HEK293 (cell line): ENCODE data around the gene PLA2G4A.

Experiments
- CTCF ChIA-PET: fragments of 350-600 bp; formaldehyde crosslinking; extraction: SDS; loops from one replicate; lab custom pipeline; 2021; ENCODE audit warnings: antibody characterized with exemption; lab: Yijun Ruan, JAX
- POLR2A ChIA-PET: fragments of 300-600 bp; formaldehyde crosslinking; extraction: SDS; loops from one replicate; lab custom pipeline; 2020; ENCODE audit warnings: antibody characterized with exemption, inconsistent platforms; lab: Yijun Ruan, JAX
- H3K27ac ChIP-seq: fragments of 200-500 bp; sonication (Bioruptor generic); 2 replicates; pipeline ENCODE4 v1.5.1; 2014; ENCODE audit warnings: low read depth, low read length, control low read depth, inconsistent platforms; ENCODE audit errors: extremely low read depth
- H3K36me3 ChIP-seq, 2 experiments: fragments of 200-500 bp in 1 of 2; sonication (Bioruptor generic) in 1 of 2; 1 replicate in 1 of 2; 2 replicates in 1 of 2; pipeline ENCODE4 v1.5.1; 2014 to 2017; ENCODE audit warnings: inconsistent platforms in 2 of 2, low read length in 2 of 2; ENCODE audit not compliant: control insufficient read depth in 2 of 2, insufficient read depth in 1 of 2
- H3K4me1 ChIP-seq: fragments of 200-500 bp; sonication (Bioruptor generic); 2 replicates; pipeline ENCODE4 v1.5.1; 2014; ENCODE audit warnings: mild to moderate bottlenecking, low read length, inconsistent platforms; ENCODE audit not compliant: control insufficient read depth, insufficient read depth
- H3K4me3 ChIP-seq: 2 replicates; pipeline ENCODE4 v1.5.1; 2011; ENCODE audit warnings: low read depth, mild to moderate bottlenecking, control low read depth, low read length, moderate library complexity
- H3K9me3 ChIP-seq: fragments of 200-500 bp; sonication (Bioruptor generic); 2 replicates; pipeline ENCODE4 v1.5.1; 2014; ENCODE audit warnings: low read depth, low read length, inconsistent platforms; ENCODE audit not compliant: control insufficient read depth, insufficient read depth
- GLI4 ChIP-seq: fragments of 450-650 bp; formaldehyde crosslinking; IDR thresholded peaks from 2 replicates; pipeline ENCODE4 v1.5.1; 2016; ENCODE audit warnings: missing biosample characterization, missing genetic modification characterization
- HOXA7 ChIP-seq: sonication (generic); formaldehyde crosslinking; IDR thresholded peaks from 2 replicates; pipeline ENCODE4 v1.8.1; 2022; ENCODE audit warnings: missing genetic modification reagents, borderline replicate concordance
- OSR2 ChIP-seq: fragments of 450-650 bp; formaldehyde crosslinking; IDR thresholded peaks from 2 replicates; pipeline ENCODE4 v1.5.1; 2016; ENCODE audit warnings: missing biosample characterization, missing genetic modification characterization
- PATZ1 ChIP-seq: fragments of 450-650 bp; formaldehyde crosslinking; IDR thresholded peaks from 2 replicates; pipeline ENCODE4 v1.5.1; 2016; ENCODE audit warnings: missing biosample characterization, missing genetic modification characterization
- PRDM6 ChIP-seq: fragments of 450-650 bp; formaldehyde crosslinking; IDR thresholded peaks from 2 replicates; pipeline ENCODE4 v1.5.1; 2017; ENCODE audit warnings: missing biosample characterization, missing genetic modification characterization
- SALL2 ChIP-seq: fragments of 450-650 bp; formaldehyde crosslinking; IDR thresholded peaks from 2 replicates; pipeline ENCODE4 v1.5.0; 2017; ENCODE audit warnings: missing biosample characterization, mild to moderate bottlenecking, missing genetic modification characterization, borderline replicate concordance
- YY1 ChIP-seq: fragments of 450-650 bp; formaldehyde crosslinking; IDR thresholded peaks from 2 replicates; pipeline ENCODE4 v1.5.1; 2018; ENCODE audit warnings: missing biosample characterization, missing genetic modification characterization
- ZBTB10 ChIP-seq: fragments of 450-650 bp; formaldehyde crosslinking; IDR thresholded peaks from 2 replicates; pipeline ENCODE4 v1.5.1; 2016; ENCODE audit warnings: missing biosample characterization, missing genetic modification characterization
- ZBTB17 ChIP-seq: fragments of 450-650 bp; formaldehyde crosslinking; IDR thresholded peaks from 2 replicates; pipeline ENCODE4 v1.5.1; 2016; ENCODE audit warnings: missing biosample characterization, missing genetic modification characterization
- ZBTB26 ChIP-seq: fragments of 450-650 bp; formaldehyde crosslinking; optimal IDR thresholded peaks from 2 replicates; pipeline ENCODE3; 2016; ENCODE audit warnings: missing biosample characterization, mild to moderate bottlenecking, missing genetic modification characterization
- ZBTB6 ChIP-seq: fragments of 450-650 bp; formaldehyde crosslinking; IDR thresholded peaks from 2 replicates; pipeline ENCODE4 v1.5.1; 2017; ENCODE audit warnings: missing biosample characterization, missing genetic modification characterization
- ZFP3 ChIP-seq: fragments of 450-650 bp; formaldehyde crosslinking; IDR thresholded peaks from 2 replicates; pipeline ENCODE4 v1.5.1; 2016; ENCODE audit warnings: low read depth, missing biosample characterization, missing genetic modification characterization
- ZFP41 ChIP-seq: fragments of 450-650 bp; formaldehyde crosslinking; IDR thresholded peaks from 2 replicates; pipeline ENCODE4 v1.5.1; 2016; ENCODE audit warnings: missing biosample characterization, missing genetic modification characterization, borderline replicate concordance
- ZNF140 ChIP-seq: fragments of 450-650 bp; formaldehyde crosslinking; IDR thresholded peaks from 2 replicates; pipeline ENCODE4 v1.5.1; 2016; ENCODE audit warnings: missing biosample characterization, missing genetic modification characterization
- ZNF184 ChIP-seq: fragments of 450-650 bp; IDR thresholded peaks from 2 replicates; pipeline ENCODE4 v1.5.1; 2018; ENCODE audit warnings: missing biosample characterization, mild to moderate bottlenecking, missing genetic modification characterization
- ZNF19 ChIP-seq: fragments of 450-650 bp; formaldehyde crosslinking; IDR thresholded peaks from 2 replicates; pipeline ENCODE4; 2016; ENCODE audit warnings: missing biosample characterization, missing genetic modification characterization, low read depth
- ZNF266 ChIP-seq: fragments of 450-650 bp; formaldehyde crosslinking; IDR thresholded peaks from 2 replicates; pipeline ENCODE4 v1.5.1; 2016; ENCODE audit warnings: missing biosample characterization, missing genetic modification characterization, low read depth
- ZNF292 ChIP-seq: fragments of 450-650 bp; formaldehyde crosslinking; IDR thresholded peaks from 2 replicates; pipeline ENCODE4 v1.5.1; 2016; ENCODE audit warnings: low read depth, missing biosample characterization, missing genetic modification characterization, borderline replicate concordance
- ZNF354C ChIP-seq: fragments of 450-650 bp; formaldehyde crosslinking; IDR thresholded peaks from 2 replicates; pipeline ENCODE4 v1.5.1; 2016; ENCODE audit warnings: missing biosample characterization, missing genetic modification characterization, low read depth, borderline replicate concordance
- ZNF394 ChIP-seq: fragments of 450-650 bp; formaldehyde crosslinking; IDR thresholded peaks from 2 replicates; pipeline ENCODE4 v1.5.1; 2016; ENCODE audit warnings: missing biosample characterization, missing genetic modification characterization, mild to moderate bottlenecking, moderate library complexity, borderline replicate concordance
- ZNF529 ChIP-seq: fragments of 450-650 bp; formaldehyde crosslinking; IDR thresholded peaks from 2 replicates; pipeline ENCODE4 v1.5.1; 2017; ENCODE audit warnings: missing genetic modification characterization, missing biosample characterization; ENCODE audit not compliant: insufficient replicate concordance
- ZNF561 ChIP-seq: fragments of 450-650 bp; IDR thresholded peaks from 2 replicates; pipeline ENCODE4 v1.5.1; 2018; ENCODE audit warnings: missing biosample characterization, missing genetic modification characterization, borderline replicate concordance
- ZNF585B ChIP-seq: fragments of 450-650 bp; formaldehyde crosslinking; IDR thresholded peaks from 2 replicates; pipeline ENCODE4 v1.5.1; 2016; ENCODE audit warnings: missing biosample characterization, missing genetic modification characterization
- ZNF596 ChIP-seq: fragments of 450-650 bp; IDR thresholded peaks from 2 replicates; pipeline ENCODE4 v1.5.0; 2018; ENCODE audit warnings: missing biosample characterization, mild to moderate bottlenecking, missing genetic modification characterization, moderate library complexity
- ZNF623 ChIP-seq: fragments of 450-650 bp; formaldehyde crosslinking; IDR thresholded peaks from 2 replicates; pipeline ENCODE4 v1.5.1; 2016; ENCODE audit warnings: missing biosample characterization, missing genetic modification characterization
- ZNF624 ChIP-seq: fragments of 450-650 bp; formaldehyde crosslinking; IDR thresholded peaks from 2 replicates; pipeline ENCODE4 v1.5.1; 2017; ENCODE audit warnings: missing biosample characterization, missing genetic modification characterization
- ZNF658 ChIP-seq: fragments of 450-650 bp; formaldehyde crosslinking; IDR thresholded peaks from 2 replicates; pipeline ENCODE4; 2016; ENCODE audit warnings: missing biosample characterization, missing genetic modification characterization
- ZNF843 ChIP-seq: fragments of 450-650 bp; formaldehyde crosslinking; IDR thresholded peaks from 2 replicates; pipeline ENCODE4 v1.5.1; 2016; ENCODE audit warnings: missing biosample characterization, missing genetic modification characterization
- ZXDB ChIP-seq: fragments of 450-650 bp; formaldehyde crosslinking; IDR thresholded peaks from 2 replicates; pipeline ENCODE4 v1.5.1; 2016; ENCODE audit warnings: missing biosample characterization, missing genetic modification characterization

PLA2G4A gene

GRCh38 chr1:186945146-186945545 is 116.4 kb downstream of the PLA2G4A start:
- CTCF ChIA-PET = interaction anchor here (1.0 kb wide), 1 partner anchor 29 kb away, joined by 3 read pairs; no protein-coding TSS in a partner anchor
- POLR2A ChIA-PET = no interaction called here
- Histone ChIP-seq H3K4me1 (no peaks in the 10 kb centered on the region), H3K36me3 (no peaks in the 10 kb centered on the region), H3K9me3 (no peaks in the 10 kb centered on the region), H3K4me3 (no peak overlapping the region), H3K27ac (no peak overlapping the region)
- TF ChIP-seq ZNF292 (tag by site-specific recombination) (no peak), ZXDB (tag by site-specific recombination) (no peak), ZNF394 (tag by site-specific recombination) (no peak), PRDM6 (tag by site-specific recombination) (no peak), ZBTB17 (no peak), ZNF354C (no peak), HOXA7 (CRISPR knock-in tag) (no peak), ZNF140 (tag by site-specific recombination) (no peak), ZNF529 (tag by site-specific recombination) (no peak), ZNF623 (tag by site-specific recombination) (no peak), ZFP3 (tag by site-specific recombination) (no peak), GLI4 (no peak), ZNF658 (no peak), ZNF19 (tag by site-specific recombination) (no peak), ZNF184 (tag by site-specific recombination) (no peak), ZNF561 (tag by site-specific recombination) (no peak)

GRCh38 chr1:186948535-186948934 is 119.8 kb downstream of the PLA2G4A start:
- Histone ChIP-seq H3K4me1 (no peaks in the 10 kb centered on the region), H3K36me3 (no peaks in the 10 kb centered on the region), H3K9me3 (no peaks in the 10 kb centered on the region), H3K27ac (no peak overlapping the region), H3K4me3 (no peak overlapping the region)
- ChIA-PET CTCF (no interaction called here), POLR2A (no interaction called here)
- no peak for TF ChIP-seq ZBTB26
- no peak for TF ChIP-seq ZNF585B (tag by site-specific recombination)
- no peak for TF ChIP-seq ZNF843
- TF ChIP-seq ZNF624 (tag by site-specific recombination) = no peak
- TF ChIP-seq ZNF266 (tag by site-specific recombination) = no peak
- TF ChIP-seq YY1 (tag by site-specific recombination) = no peak
- no peak for TF ChIP-seq HOXA7 (CRISPR knock-in tag)
- TF ChIP-seq OSR2 (tag by site-specific recombination) = no peak
- no peak for TF ChIP-seq ZNF596
- TF ChIP-seq SALL2 (tag by site-specific recombination) = no peak
- TF ChIP-seq ZBTB6 (tag by site-specific recombination) = no peak
- TF ChIP-seq PATZ1 (tag by site-specific recombination) = no peak
- no peak for TF ChIP-seq ZFP41
- no peak for TF ChIP-seq ZBTB10 (tag by site-specific recombination)
